ENCODE data around the gene WBP4. TPM values are rescaled to one million over a fixed set of nuclear protein-coding genes. Genes with fewer than 3 reads are reported as not detected.
"Not testable (repeated sequence)": the region's sequence is repeated elsewhere in the genome, so short reads cannot be mapped to it uniquely, and the experiment has no call there.

Gene WBP4
- total RNA-seq, 1 donor from 2014 or later, result 10.6 TPM

DNA sequence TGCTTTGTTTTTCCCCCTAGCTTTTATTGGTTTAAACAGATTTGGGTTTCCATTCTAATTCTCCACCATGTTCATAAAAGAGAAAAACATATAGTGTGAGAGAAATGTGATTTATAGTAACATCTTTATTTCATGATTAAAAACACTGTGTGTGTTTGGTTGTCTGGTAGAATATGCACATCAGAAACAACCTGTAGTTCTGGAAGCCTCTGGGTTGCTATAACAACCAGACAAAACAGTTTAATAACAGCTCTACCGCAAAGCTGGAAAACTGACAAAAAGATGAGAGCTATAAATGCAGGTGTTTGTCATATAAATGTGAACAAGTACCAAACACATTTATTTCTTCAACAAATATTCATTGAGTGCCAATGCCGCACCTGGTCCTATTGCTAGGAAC, 61.5 kb downstream of the WBP4 start:
- Mint-ChIP-seq H3K4me3 (ENCODE audit: unreplicated experiment) (no peak overlapping the region), H3K27ac (ENCODE audit: unreplicated experiment) (no peak overlapping the region)
- FAIRE-seq, result no peak

DNA sequence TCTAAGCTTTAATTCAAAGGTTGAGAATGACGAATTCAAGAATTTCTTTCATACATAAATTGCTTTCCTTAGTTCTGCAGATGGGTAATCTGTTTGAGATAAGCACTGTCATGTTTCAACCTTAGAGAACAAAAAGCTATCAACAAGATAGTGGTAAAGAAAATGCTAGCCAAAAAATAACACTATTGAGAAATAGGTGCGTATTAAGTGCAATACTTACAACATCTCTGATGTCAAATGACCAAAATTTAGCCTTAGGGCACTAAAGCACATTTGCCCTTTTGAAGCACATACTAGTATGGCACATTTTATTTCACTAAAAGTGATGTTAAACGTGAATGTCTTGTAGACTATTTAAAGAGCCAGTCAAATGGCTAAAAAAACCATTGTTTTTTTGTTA, 66.4 kb downstream of the WBP4 start:
- H3K9ac ChIP-seq (ENCODE audit: low read length), result no peak overlapping the region
- peaks cover 10% of the 10 kb centered on the region for H3K4me1 ChIP-seq (ENCODE audit: insufficient read depth, low read length)
- H2AFZ ChIP-seq (ENCODE audit: low read depth, low read length), result no peak overlapping the region
- H3K9me3 ChIP-seq (ENCODE audit: insufficient read depth, low read depth, low read length), result no peaks in the 10 kb centered on the region
- H3K27me3 Mint-ChIP-seq (ENCODE audit: low read depth, unreplicated experiment), result no peaks in the 10 kb centered on the region
- peaks cover 9% of the 10 kb centered on the region for H4K20me1 ChIP-seq (ENCODE audit: insufficient read depth, low read length)
- no peaks in the 10 kb centered on the region for H3K36me3 ChIP-seq (ENCODE audit: insufficient read depth, low read length)
- H3K36me3 Mint-ChIP-seq (ENCODE audit: low read depth, unreplicated experiment), result peaks cover 8% of the 10 kb centered on the region
- H3K4me3 Mint-ChIP-seq (ENCODE audit: unreplicated experiment), result no peak overlapping the region
- H3K27me3 ChIP-seq (ENCODE audit: insufficient read depth, low read length), result no peaks in the 10 kb centered on the region
- H3K9me3 Mint-ChIP-seq (ENCODE audit: unreplicated experiment), result peaks cover 9% of the 10 kb centered on the region
- peaks cover 32% of the 10 kb centered on the region for H3K79me2 ChIP-seq (ENCODE audit: insufficient read depth, low read length)
- H3K27ac ChIP-seq (ENCODE audit: low read depth, low read length), result no peak overlapping the region
- no peak overlapping the region for H3K27ac Mint-ChIP-seq (ENCODE audit: unreplicated experiment)
- H3K4me2 ChIP-seq (ENCODE audit: low read length), result no peak overlapping the region
- DNase-seq (ENCODE audit: low read depth) (no peak), FAIRE-seq (no peak)
- peaks cover 18% of the 10 kb centered on the region for H3K4me1 Mint-ChIP-seq (ENCODE audit: low read depth, unreplicated experiment)
- no peak overlapping the region for H3K4me3 ChIP-seq (ENCODE audit: insufficient read depth, low read depth, low read length)
- TF ChIP-seq, protein P1, sequence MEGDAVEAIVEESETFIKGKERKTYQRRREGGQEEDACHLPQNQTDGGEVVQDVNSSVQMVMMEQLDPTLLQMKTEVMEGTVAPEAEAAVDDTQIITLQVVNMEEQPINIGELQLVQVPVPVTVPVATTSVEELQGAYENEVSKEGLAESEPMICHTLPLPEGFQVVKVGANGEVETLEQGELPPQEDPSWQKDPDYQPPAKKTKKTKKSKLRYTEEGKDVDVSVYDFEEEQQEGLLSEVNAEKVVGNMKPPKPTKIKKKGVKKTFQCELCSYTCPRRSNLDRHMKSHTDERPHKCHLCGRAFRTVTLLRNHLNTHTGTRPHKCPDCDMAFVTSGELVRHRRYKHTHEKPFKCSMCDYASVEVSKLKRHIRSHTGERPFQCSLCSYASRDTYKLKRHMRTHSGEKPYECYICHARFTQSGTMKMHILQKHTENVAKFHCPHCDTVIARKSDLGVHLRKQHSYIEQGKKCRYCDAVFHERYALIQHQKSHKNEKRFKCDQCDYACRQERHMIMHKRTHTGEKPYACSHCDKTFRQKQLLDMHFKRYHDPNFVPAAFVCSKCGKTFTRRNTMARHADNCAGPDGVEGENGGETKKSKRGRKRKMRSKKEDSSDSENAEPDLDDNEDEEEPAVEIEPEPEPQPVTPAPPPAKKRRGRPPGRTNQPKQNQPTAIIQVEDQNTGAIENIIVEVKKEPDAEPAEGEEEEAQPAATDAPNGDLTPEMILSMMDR (IDR thresholded peaks at IDR 0.05; ENCODE audit: insufficient read depth, low read depth, low read length), result no peak
- TF ChIP-seq EZH2 (IDR thresholded peaks at IDR 0.05; ENCODE audit: insufficient read depth, low read length), result no peak

More for the DNA sequence above, 61.5 kb downstream of the WBP4 start:
- Mint-ChIP-seq H3K27me3 (ENCODE audit: low read depth, unreplicated experiment) (no peaks in the 10 kb centered on the region), H3K4me1 (ENCODE audit: low read depth, unreplicated experiment) (no peaks in the 10 kb centered on the region), H3K36me3 (ENCODE audit: low read depth, unreplicated experiment) (peaks cover 2% of the 10 kb centered on the region), H3K9me3 (ENCODE audit: unreplicated experiment) (peaks cover 7% of the 10 kb centered on the region)
- no peaks in the 10 kb centered on the region for H3K4me1 ChIP-seq (ENCODE audit: insufficient read depth, low read length)
- no peak overlapping the region for H3K4me2 ChIP-seq (ENCODE audit: low read length)
- H3K4me3 ChIP-seq (ENCODE audit: insufficient read depth, low read depth, low read length), result no peak overlapping the region
- peaks cover 5% of the 10 kb centered on the region for H4K20me1 ChIP-seq (ENCODE audit: insufficient read depth, low read length)
- H3K9me3 ChIP-seq (ENCODE audit: insufficient read depth, low read depth, low read length), result no peaks in the 10 kb centered on the region
- H2AFZ ChIP-seq (ENCODE audit: low read depth, low read length), result no peak overlapping the region
- no peak for TF ChIP-seq EZH2 (IDR thresholded peaks at IDR 0.05; ENCODE audit: insufficient read depth, low read length)
- TF ChIP-seq, protein P1 (IDR thresholded peaks at IDR 0.05; ENCODE audit: insufficient read depth, low read depth, low read length), result no peak
- no peaks in the 10 kb centered on the region for H3K36me3 ChIP-seq (ENCODE audit: insufficient read depth, low read length)
- H3K27ac ChIP-seq (ENCODE audit: low read depth, low read length), result no peak overlapping the region
- no peak for DNase-seq (ENCODE audit: low read depth)
- H3K79me2 ChIP-seq (ENCODE audit: insufficient read depth, low read length), result no peaks in the 10 kb centered on the region
- H3K9ac ChIP-seq (ENCODE audit: low read length), result no peak overlapping the region
- H3K27me3 ChIP-seq (ENCODE audit: insufficient read depth, low read length), result no peaks in the 10 kb centered on the region

DNA sequence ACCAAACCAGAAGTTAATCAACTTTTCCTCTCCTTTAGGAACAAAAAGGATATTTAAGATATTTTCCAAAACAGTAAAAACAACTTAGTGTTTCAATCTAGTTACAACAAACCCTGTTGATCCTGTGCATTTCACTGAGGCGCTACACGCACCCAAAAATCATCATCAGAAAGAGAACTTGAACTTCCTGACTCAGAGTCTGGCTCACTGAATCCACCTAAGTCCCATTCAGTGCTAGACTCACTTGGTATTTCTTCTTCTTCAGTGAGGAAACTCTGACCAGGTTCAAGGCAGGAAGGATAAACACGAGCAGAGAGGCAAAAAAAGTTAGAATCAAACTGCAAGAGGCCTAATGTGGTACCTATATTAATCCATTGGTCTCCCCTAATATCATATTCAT, 69.0 kb downstream of the WBP4 start:
- FAIRE-seq (no peak), DNase-seq (ENCODE audit: low read depth) (no peak)
- H3K27me3 ChIP-seq (ENCODE audit: insufficient read depth, low read length), result no peaks in the 10 kb centered on the region
- peaks cover 10% of the 10 kb centered on the region for H3K36me3 Mint-ChIP-seq (ENCODE audit: low read depth, unreplicated experiment)
- no peaks in the 10 kb centered on the region for H3K27me3 Mint-ChIP-seq (ENCODE audit: low read depth, unreplicated experiment)
- H3K9ac ChIP-seq (ENCODE audit: low read length), result no peak overlapping the region
- H3K9me3 Mint-ChIP-seq (ENCODE audit: unreplicated experiment), result peaks cover 7% of the 10 kb centered on the region
- TF ChIP-seq, protein P1 (IDR thresholded peaks at IDR 0.05; ENCODE audit: insufficient read depth, low read depth, low read length), result no peak
- TF ChIP-seq EZH2 (IDR thresholded peaks at IDR 0.05; ENCODE audit: insufficient read depth, low read length), result no peak
- no peaks in the 10 kb centered on the region for H3K9me3 ChIP-seq (ENCODE audit: insufficient read depth, low read depth, low read length)
- H3K4me1 ChIP-seq (ENCODE audit: insufficient read depth, low read length), result peaks cover 10% of the 10 kb centered on the region
- H3K4me1 Mint-ChIP-seq (ENCODE audit: low read depth, unreplicated experiment), result peaks cover 18% of the 10 kb centered on the region
- no peak overlapping the region for H2AFZ ChIP-seq (ENCODE audit: low read depth, low read length)
- no peaks in the 10 kb centered on the region for H3K36me3 ChIP-seq (ENCODE audit: insufficient read depth, low read length)
- H3K79me2 ChIP-seq (ENCODE audit: insufficient read depth, low read length), result peaks cover 32% of the 10 kb centered on the region
- no peak overlapping the region for H3K4me3 ChIP-seq (ENCODE audit: insufficient read depth, low read depth, low read length)
- H3K4me2 ChIP-seq (ENCODE audit: low read length), result peak overlapping the region; percentile 89
- H4K20me1 ChIP-seq (ENCODE audit: insufficient read depth, low read length), result peaks cover 9% of the 10 kb centered on the region
- H3K27ac ChIP-seq (ENCODE audit: low read depth, low read length), result no peak overlapping the region
- H3K4me3 Mint-ChIP-seq (ENCODE audit: unreplicated experiment), result peak overlapping the region; percentile 95
- no peak overlapping the region for H3K27ac Mint-ChIP-seq (ENCODE audit: unreplicated experiment)

DNA sequence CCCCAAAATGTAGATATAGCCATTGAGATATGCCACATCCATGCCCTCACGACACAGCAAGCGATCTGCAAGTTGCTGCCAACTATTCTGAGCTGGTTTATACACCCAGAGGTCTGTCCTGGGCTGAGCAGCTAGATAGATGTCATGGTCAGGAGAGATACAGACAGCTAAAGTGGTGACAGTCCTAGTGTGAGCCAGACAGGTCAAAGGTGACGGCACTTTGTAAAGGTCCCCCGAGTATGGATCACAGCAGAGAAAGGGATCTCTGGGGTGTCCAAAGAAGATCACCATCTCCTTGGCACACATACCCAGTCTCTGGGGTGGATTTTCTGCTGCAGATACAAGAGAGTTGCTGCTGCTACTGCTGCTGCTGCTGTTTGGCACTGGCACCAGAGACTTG, 69.9 kb downstream of the WBP4 start:
- not testable (repeated sequence) for H2AFZ ChIP-seq (ENCODE audit: low read depth, low read length); H3K27ac Mint-ChIP-seq (ENCODE audit: unreplicated experiment); H3K36me3 ChIP-seq (ENCODE audit: insufficient read depth, low read length); FAIRE-seq; H3K27ac ChIP-seq (ENCODE audit: low read depth, low read length); DNase-seq (ENCODE audit: low read depth); H3K27me3 ChIP-seq (ENCODE audit: insufficient read depth, low read length); H3K9me3 Mint-ChIP-seq (ENCODE audit: unreplicated experiment); H3K27me3 Mint-ChIP-seq (ENCODE audit: low read depth, unreplicated experiment); H3K9ac ChIP-seq (ENCODE audit: low read length); H4K20me1 ChIP-seq (ENCODE audit: insufficient read depth, low read length); H3K9me3 ChIP-seq (ENCODE audit: insufficient read depth, low read depth, low read length)
- H3K4me1 ChIP-seq (ENCODE audit: insufficient read depth, low read length), result peaks cover 10% of the 10 kb centered on the region
- Mint-ChIP-seq H3K4me1 (ENCODE audit: low read depth, unreplicated experiment) (peaks cover 18% of the 10 kb centered on the region), H3K4me3 (ENCODE audit: unreplicated experiment) (peak overlapping the region; percentile 95), H3K36me3 (ENCODE audit: low read depth, unreplicated experiment) (peaks cover 10% of the 10 kb centered on the region)
- H3K4me2 ChIP-seq (ENCODE audit: low read length), result peak overlapping the region; percentile 89
- peaks cover 32% of the 10 kb centered on the region for H3K79me2 ChIP-seq (ENCODE audit: insufficient read depth, low read length)
- H3K4me3 ChIP-seq (ENCODE audit: insufficient read depth, low read depth, low read length), result peak overlapping the region; percentile 15
